ENCODE data around the gene DCUN1D4.

GRCh38 chr4:51943221-51943620 lies 100.3 kb downstream of the DCUN1D4 start:
- TF ChIP-seq CTCF (IDR thresholded peaks at IDR 0.05): no peak
- TF ChIP-seq EP300 (IDR thresholded peaks at IDR 0.05): no peak
- TF ChIP-seq POLR2A (IDR thresholded peaks at IDR 0.05): no peak

Measured in tibial nerve (tissue), 4 donors.